ENCODE measurements around the gene LCP1. TPM values are rescaled to one million over a fixed set of nuclear protein-coding genes. Genes with fewer than 3 reads are reported as not detected.

Gene LCP1
- total and polyA plus RNA-seq, 2 of the 13 experiments (the other 11 are each of a cell fraction or from before 2014, with no cell fraction given): 1.6 TPM

- H2AFZ ChIP-seq (ENCODE audit: low read length): no peak overlapping the region
- H3K9me3 ChIP-seq (ENCODE audit: low read length): no peaks in the 10 kb centered on the region
- ATAC-seq (no peak), FAIRE-seq (no peak), DNase-seq (ENCODE audit: low spot score) (no peak)
- CTCF ChIA-PET (ENCODE audit: low intra/inter-chr PET ratio, low total read pairs): no interaction called here
- no peaks in the 10 kb centered on the region for H3K36me3 ChIP-seq (replicated peaks in 1 of 2; ENCODE audit: control insufficient read depth in 1 of 2, insufficient read depth in 2 of 2, low read length in 2 of 2)
- peaks cover 10% of the 10 kb centered on the region; the same call in 1 of the 2 replicates for H3K4me1 ChIP-seq (ENCODE audit: insufficient read depth, low read length)
- no TSS peak for BruUV-seq (replicated peaks)
- H3K27ac ChIP-seq (ENCODE audit: extremely low read length, insufficient read depth, low read length): no peak overlapping the region
- in situ Hi-C loops (cut with HindIII; ENCODE audit: extremely low pct_ligation_motif_present, low pct_unique_long_range_greater_than_20kb): no loop called here
- WGBS (ENCODE audit: low lambda C conversion rate): 7% methylated on average over 5 of the region's 5 CpGs
- H3K4me2 ChIP-seq (ENCODE audit: low read depth, low read length): no peak overlapping the region
- H3K27me3 ChIP-seq (ENCODE audit: control insufficient read depth in 1 of 2, insufficient read depth in 2 of 2, low read length in 2 of 2): peaks cover 2 to 4% of the 10 kb centered on the region in 2 experiments; a peak in 2 of 5 replicates
- POLR2A ChIA-PET: no interaction called here
- intact Hi-C loops (cut with micrococcal nuclease; ENCODE audit: unreplicated experiment): no loop called here
- no peak overlapping the region for H3K4me3 ChIP-seq (replicated peaks in 1 of 3; ENCODE audit: insufficient read depth in 1 of 3, low read depth in 2 of 3, low read length in 3 of 3)
- H4K20me1 ChIP-seq (ENCODE audit: insufficient read depth, low read length): no peaks in the 10 kb centered on the region
- H3K79me2 ChIP-seq (ENCODE audit: insufficient read depth, low read length): no peaks in the 10 kb centered on the region
- no peak overlapping the region for H3K9ac ChIP-seq (ENCODE audit: insufficient read depth, low read depth, low read length)
- TF ChIP-seq MXI1 (IDR thresholded peaks at IDR 0.05; ENCODE audit: borderline replicate concordance, low read depth, low read length): no peak
- TF ChIP-seq NFYB (CRISPR knock-in tag; IDR thresholded peaks at IDR 0.05): no peak
- no peak for TF ChIP-seq PRDM4 (CRISPR knock-in tag; IDR thresholded peaks at IDR 0.05; ENCODE audit: borderline replicate concordance)
- TF ChIP-seq, protein P1, sequence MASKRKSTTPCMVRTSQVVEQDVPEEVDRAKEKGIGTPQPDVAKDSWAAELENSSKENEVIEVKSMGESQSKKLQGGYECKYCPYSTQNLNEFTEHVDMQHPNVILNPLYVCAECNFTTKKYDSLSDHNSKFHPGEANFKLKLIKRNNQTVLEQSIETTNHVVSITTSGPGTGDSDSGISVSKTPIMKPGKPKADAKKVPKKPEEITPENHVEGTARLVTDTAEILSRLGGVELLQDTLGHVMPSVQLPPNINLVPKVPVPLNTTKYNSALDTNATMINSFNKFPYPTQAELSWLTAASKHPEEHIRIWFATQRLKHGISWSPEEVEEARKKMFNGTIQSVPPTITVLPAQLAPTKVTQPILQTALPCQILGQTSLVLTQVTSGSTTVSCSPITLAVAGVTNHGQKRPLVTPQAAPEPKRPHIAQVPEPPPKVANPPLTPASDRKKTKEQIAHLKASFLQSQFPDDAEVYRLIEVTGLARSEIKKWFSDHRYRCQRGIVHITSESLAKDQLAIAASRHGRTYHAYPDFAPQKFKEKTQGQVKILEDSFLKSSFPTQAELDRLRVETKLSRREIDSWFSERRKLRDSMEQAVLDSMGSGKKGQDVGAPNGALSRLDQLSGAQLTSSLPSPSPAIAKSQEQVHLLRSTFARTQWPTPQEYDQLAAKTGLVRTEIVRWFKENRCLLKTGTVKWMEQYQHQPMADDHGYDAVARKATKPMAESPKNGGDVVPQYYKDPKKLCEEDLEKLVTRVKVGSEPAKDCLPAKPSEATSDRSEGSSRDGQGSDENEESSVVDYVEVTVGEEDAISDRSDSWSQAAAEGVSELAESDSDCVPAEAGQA (IDR thresholded peaks at IDR 0.05; ENCODE audit: low read depth): no peak
- TF ChIP-seq, protein P1 (CRISPR knock-in tag; IDR thresholded peaks at IDR 0.05; ENCODE audit: borderline replicate concordance): no peak
- no peak for TF ChIP-seq NR1H2 (CRISPR knock-in tag; IDR thresholded peaks at IDR 0.05; ENCODE audit: borderline replicate concordance, low read depth)
- TF ChIP-seq, protein P2, sequence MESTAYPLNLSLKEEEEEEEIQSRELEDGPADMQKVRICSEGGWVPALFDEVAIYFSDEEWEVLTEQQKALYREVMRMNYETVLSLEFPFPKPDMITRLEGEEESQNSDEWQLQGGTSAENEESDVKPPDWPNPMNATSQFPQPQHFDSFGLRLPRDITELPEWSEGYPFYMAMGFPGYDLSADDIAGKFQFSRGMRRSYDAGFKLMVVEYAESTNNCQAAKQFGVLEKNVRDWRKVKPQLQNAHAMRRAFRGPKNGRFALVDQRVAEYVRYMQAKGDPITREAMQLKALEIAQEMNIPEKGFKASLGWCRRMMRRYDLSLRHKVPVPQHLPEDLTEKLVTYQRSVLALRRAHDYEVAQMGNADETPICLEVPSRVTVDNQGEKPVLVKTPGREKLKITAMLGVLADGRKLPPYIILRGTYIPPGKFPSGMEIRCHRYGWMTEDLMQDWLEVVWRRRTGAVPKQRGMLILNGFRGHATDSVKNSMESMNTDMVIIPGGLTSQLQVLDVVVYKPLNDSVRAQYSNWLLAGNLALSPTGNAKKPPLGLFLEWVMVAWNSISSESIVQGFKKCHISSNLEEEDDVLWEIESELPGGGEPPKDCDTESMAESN (CRISPR knock-in tag; conservative IDR thresholded peaks at IDR 0.05): no peak
- TF ChIP-seq GPBP1L1 (CRISPR knock-in tag; IDR thresholded peaks at IDR 0.05): no peak
- no peak for TF ChIP-seq TRIM22 (IDR thresholded peaks at IDR 0.05)
- TF ChIP-seq KDM6A (CRISPR knock-in tag; IDR thresholded peaks at IDR 0.05; ENCODE audit: low read depth): no peak
Measured at GRCh38 chr13:46179969-46180763, 1.8 kb downstream of the LCP1 start.
